KBM-7 (cell line): Measurements from ENCODE around the gene OR4D2.
"Not testable (repeated sequence)": the region's sequence is repeated elsewhere in the genome, so short reads cannot be mapped to it uniquely, and the experiment has no call there.

ENCODE experiments used
- DNase-seq: peaks from one replicate; pipeline ENCODE4 v3.0.0-alpha.2; 2015
- in situ Hi-C: fragments of 300-500 bp; cut with MboI; formaldehyde crosslinking; loops from 2 replicates; pipeline ENCODE4 v1.14.3; 2020; ENCODE audit warnings: low sequenced_read_pairs, low pct_unique_long_range_greater_than_20kb, mixed read lengths

The OR4D2 gene

GRCh38 chr17:58166682-58167081 is at the start of gene OR4D2:
Gene OR4D2, plus strand, starts transcription at chr17:58166982. Its CDS starts 2,674 bp downstream, at chr17:58169656.
- in situ Hi-C loops = no loop called here
- no peak for DNase-seq

GRCh38 chr17:58117382-58117781 is 49.4 kb upstream of the OR4D2 start:
- DNase-seq = no peak
- in situ Hi-C loops = loop anchor here (25.0 kb wide), 2 partner anchors 255 to 980 kb away; partner anchors contain the start of gene MRPS23

GRCh38 chr17:58119491-58119890 is 47.3 kb upstream of the OR4D2 start:
- in situ Hi-C loops = loop anchor here (25.0 kb wide), 2 partner anchors 257 to 982 kb away; partner anchors contain the start of gene MRPS23
- no peak for DNase-seq

- peak; percentile 73 for DNase-seq
- in situ Hi-C loops = loop anchor here (25.0 kb wide), 2 partner anchors 258 to 983 kb away; partner anchors contain the start of gene MRPS23
Observed at GRCh38 chr17:58120195-58120822, 46.5 kb upstream of the OR4D2 start.

- peak; percentile 55 for DNase-seq
- in situ Hi-C loops = loop anchor here (25.0 kb wide), 2 partner anchors 260 to 985 kb away; partner anchors contain the start of gene MRPS23
Observed at GRCh38 chr17:58121925-58122324, 44.9 kb upstream of the OR4D2 start.

- in situ Hi-C loops = no loop called here
- DNase-seq = no peak
Observed at GRCh38 chr17:58127846-58128245, 38.9 kb upstream of the OR4D2 start.

- in situ Hi-C loops, DNase-seq: not testable (repeated sequence)
Observed at GRCh38 chr17:58132697-58133096, 34.1 kb upstream of the OR4D2 start.

GRCh38 chr17:58136669-58137279 is 30.0 kb upstream of the OR4D2 start:
- in situ Hi-C loops = no loop called here
- no peak for DNase-seq

- DNase-seq = no peak
- in situ Hi-C loops = no loop called here
Observed at GRCh38 chr17:58141505-58141904, 25.3 kb upstream of the OR4D2 start.

GRCh38 chr17:58143335-58143734 is 23.4 kb upstream of the OR4D2 start:
- DNase-seq, in situ Hi-C loops: not testable (repeated sequence)

- no peak for DNase-seq
- in situ Hi-C loops = no loop called here
Observed at GRCh38 chr17:58144801-58145200, 22.0 kb upstream of the OR4D2 start.

GRCh38 chr17:58147930-58148434 is 18.8 kb upstream of the OR4D2 start, which contains the start of gene OR4D1:
Gene OR4D1, plus strand, starts transcription at chr17:58148384. Its CDS starts 6,770 bp downstream, at chr17:58155154.
- DNase-seq = no peak
- in situ Hi-C loops = no loop called here

GRCh38 chr17:58148609-58149008 is 18.2 kb upstream of the OR4D2 start:
- in situ Hi-C loops = no loop called here
- DNase-seq = no peak

- no peak for DNase-seq
- in situ Hi-C loops = no loop called here
Observed at GRCh38 chr17:58150394-58150793, 16.4 kb upstream of the OR4D2 start.

- DNase-seq = peak; percentile 76
- in situ Hi-C loops = no loop called here
Observed at GRCh38 chr17:58153046-58153445, 13.7 kb upstream of the OR4D2 start.

GRCh38 chr17:58153671-58154070 is 13.1 kb upstream of the OR4D2 start:
- in situ Hi-C loops = no loop called here
- DNase-seq = no peak

GRCh38 chr17:58156839-58157803 is 9.7 kb upstream of the OR4D2 start:
- DNase-seq = peak; percentile 9
- in situ Hi-C loops = no loop called here

GRCh38 chr17:58158181-58158580 is 8.6 kb upstream of the OR4D2 start:
- no peak for DNase-seq
- in situ Hi-C loops = no loop called here

- in situ Hi-C loops = no loop called here
Observed at GRCh38 chr17:58161566-58161965, 5.2 kb upstream of the OR4D2 start.

More at GRCh38 chr17:58161566-58161965, 5.2 kb upstream of the OR4D2 start:
- peak; percentile 39 for DNase-seq
